ENCODE results near the gene PARN. TPM values are rescaled to one million over a fixed set of nuclear protein-coding genes. Genes with fewer than 3 reads are reported as not detected.
A peak's percentile ranks its signal among the peaks of the same experiment; 100 is the strongest.

The PARN gene
- total RNA-seq, 1 experiment from 2014 or later, result 42.5 TPM

DNA sequence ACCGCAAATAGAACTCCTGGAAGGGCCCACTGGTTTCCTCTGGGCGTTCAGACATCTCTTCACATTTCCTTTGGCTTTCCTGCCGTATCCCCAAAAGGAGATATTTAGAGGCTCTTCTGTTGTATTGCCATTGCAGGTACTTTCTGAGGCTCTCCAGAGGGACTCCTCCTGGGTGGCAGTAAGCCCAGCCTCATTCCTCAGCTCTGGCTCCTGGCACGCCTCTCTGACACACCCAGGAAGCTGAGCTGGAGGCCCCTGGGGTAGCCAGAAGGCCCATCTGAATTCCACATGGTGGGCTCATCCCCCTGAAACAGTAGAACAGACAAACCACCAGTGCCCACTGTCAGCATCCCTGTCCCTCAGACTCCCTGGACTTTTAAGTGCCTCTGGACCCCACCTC is 206.7 kb downstream of the PARN start:
- BruUV-seq (replicated peaks), result no TSS peak

More for the DNA sequence above, 206.7 kb downstream of the PARN start:
- no peaks in the 10 kb centered on the region for H3K9me2 ChIP-seq (ENCODE audit: insufficient read depth)
- POLR2A ChIA-PET, result no interaction called here
- intact Hi-C loops (cut with micrococcal nuclease), result no loop called here
- DNase-seq (ENCODE audit: low read depth, low spot score) (no peak), ATAC-seq (peak; percentile 75)
- RAD21 ChIA-PET (ENCODE audit: low non-redundant PET in 1 of 2, low total read pairs in 2 of 2, uncharacterized antibody in 2 of 2, unreplicated experiment in 2 of 2), result no interaction called here
- no peaks in the 10 kb centered on the region for H3K79me2 ChIP-seq (ENCODE audit: insufficient read depth, low read length)
- H3K36me3 ChIP-seq (ENCODE audit: control insufficient read depth in 1 of 2, insufficient read depth in 2 of 2, low read length in 2 of 2), result no peaks in the 10 kb centered on the region
- H3K9ac ChIP-seq (ENCODE audit: low read length), result no peak overlapping the region
- CTCF ChIA-PET, result no interaction called here
- no peaks in the 10 kb centered on the region for H4K20me1 ChIP-seq (ENCODE audit: insufficient read depth)
- H3K27me3 ChIP-seq (ENCODE audit: insufficient read depth, low read length), result no peaks in the 10 kb centered on the region
- H3K4me1 ChIP-seq (ENCODE audit: control insufficient read depth in 1 of 2, insufficient read depth in 2 of 2, low read length in 2 of 2), result peaks cover 6 to 16% of the 10 kb centered on the region in 2 experiments
- H3K4me3 ChIP-seq (replicated peaks in 1 of 2; ENCODE audit: low read depth in 1 of 2, low read length in 2 of 2), result no peak overlapping the region
- peak overlapping the region; percentile 42 for H3K4me2 ChIP-seq (ENCODE audit: low read length)
- no peak for TF ChIP-seq CTCF (IDR thresholded peaks at IDR 0.05 in 2 of 3, conservative IDR thresholded peaks at IDR 0.05 in 1 of 3; ENCODE audit: borderline replicate concordance in 1 of 3, insufficient read depth in 1 of 3, low read depth in 2 of 3, low read length in 2 of 3)
- TF ChIP-seq MAX (IDR thresholded peaks at IDR 0.05), result no peak
- no peak for TF ChIP-seq SP1 (IDR thresholded peaks at IDR 0.05; ENCODE audit: low read depth)
- TF ChIP-seq, protein P1, sequence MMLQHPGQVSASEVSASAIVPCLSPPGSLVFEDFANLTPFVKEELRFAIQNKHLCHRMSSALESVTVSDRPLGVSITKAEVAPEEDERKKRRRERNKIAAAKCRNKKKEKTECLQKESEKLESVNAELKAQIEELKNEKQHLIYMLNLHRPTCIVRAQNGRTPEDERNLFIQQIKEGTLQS (IDR thresholded peaks at IDR 0.05), result no peak
- TF ChIP-seq POLR2AphosphoS5 (IDR thresholded peaks at IDR 0.05; ENCODE audit: low read depth, low read length), result no peak
- no peak for TF ChIP-seq POLR2A (IDR thresholded peaks at IDR 0.05; ENCODE audit: borderline replicate concordance, extremely low read depth, insufficient read depth, insufficient read length)
- no peak for TF ChIP-seq ZBTB33 (IDR thresholded peaks at IDR 0.05; ENCODE audit: extremely low read depth, insufficient replicate concordance, low read length)
- TF ChIP-seq FOSL1 (IDR thresholded peaks at IDR 0.05; ENCODE audit: low read depth), result no peak
- H3K27ac ChIP-seq (ENCODE audit: low read depth, low read length), result no peak overlapping the region
- H2AFZ ChIP-seq (ENCODE audit: low read depth, low read length, poor library complexity, severe bottlenecking), result no peak overlapping the region
- no peaks in the 10 kb centered on the region for H3K9me3 ChIP-seq (ENCODE audit: control insufficient read depth in 1 of 2, insufficient read depth in 1 of 2, low read depth in 1 of 2, low read length in 2 of 2)
